Natural killer cell (primary cell): ENCODE results near the gene HMOX2. TPM values are rescaled to one million over a fixed set of nuclear protein-coding genes. Genes with fewer than 3 reads are reported as not detected.
A peak's percentile ranks its signal among the peaks of the same experiment; 100 is the strongest.

ENCODE experiments used
- ATAC-seq, 3 donors: fragments of 150-1000 bp in 2 of 3; fragments of 200-7000 bp in 1 of 3; cut with Tn5 transposase; 1 replicate in 1 of 3; 2 replicates in 2 of 3; pipeline ENCODE4 v1.10.0; 2021; ENCODE audit warnings: mild to moderate bottlenecking in 2 of 3, moderate library complexity in 2 of 3
- DNase-seq, 2 donors: peaks; one replicate each; pipeline versions ENCODE4 v3.0.0 to v3.0.0-alpha.2; 2013 to 2021; ENCODE audit warnings: mixed read lengths in 1 of 2
- H3K27ac ChIP-seq: one replicate; pipeline ENCODE4 v1.5.1; 2013; ENCODE audit warnings: mild to moderate bottlenecking, low read length
- H3K27me3 ChIP-seq: one replicate; pipeline ENCODE4 v1.6.1; 2013; ENCODE audit warnings: low read length; ENCODE audit not compliant: control insufficient read depth, insufficient read depth
- H3K36me3 ChIP-seq: one replicate; pipeline ENCODE4 v1.6.1; 2013; ENCODE audit warnings: low read length; ENCODE audit not compliant: control insufficient read depth, insufficient read depth
- H3K4me1 ChIP-seq: one replicate; pipeline ENCODE4 v1.6.1; 2013; ENCODE audit warnings: low read length; ENCODE audit not compliant: control insufficient read depth, insufficient read depth
- H3K4me3 ChIP-seq: one replicate; pipeline ENCODE4 v1.5.1; 2013; ENCODE audit warnings: low read length
- H3K9me3 ChIP-seq: one replicate; pipeline ENCODE4 v1.6.1; 2013; ENCODE audit warnings: low read length; ENCODE audit not compliant: control insufficient read depth, insufficient read depth
- H3K27ac Mint-ChIP-seq, 2 donors: one replicate each; pipeline ENCODE4 v1.8.0; 2022; ENCODE audit warnings: mild to moderate bottlenecking in 2 of 2, mixed read lengths in 2 of 2, moderate library complexity in 1 of 2
- H3K27me3 Mint-ChIP-seq, 2 donors: one replicate each; pipeline ENCODE4 v1.8.0; 2022; ENCODE audit warnings: low read depth in 2 of 2, mixed read lengths in 2 of 2
- H3K36me3 Mint-ChIP-seq: one replicate; pipeline ENCODE4 v1.8.0; 2022; ENCODE audit warnings: mixed read lengths
- H3K4me1 Mint-ChIP-seq, 2 donors: one replicate each; pipeline ENCODE4 v1.8.0; 2022; ENCODE audit warnings: mixed read lengths in 2 of 2
- H3K4me3 Mint-ChIP-seq: one replicate; pipeline ENCODE4 v1.8.0; 2022; ENCODE audit warnings: mild to moderate bottlenecking, moderate library complexity, mixed read lengths
- H3K9me3 Mint-ChIP-seq, 2 donors: one replicate each; pipeline ENCODE4 v1.8.0; 2022; ENCODE audit warnings: mixed read lengths in 2 of 2
- WGBS: methylation state at CpG from one replicate; pipeline ENCODE4 v1.1.7; 2013; ENCODE audit warnings: missing lambda C conversion rate; ENCODE audit not compliant: insufficient coverage; 5-methylcytosine and 5-hydroxymethylcytosine counted together
- intact Hi-C: fragments of 100-400 bp; cut with micrococcal nuclease; formaldehyde crosslinking; loops from one replicate; pipeline ENCODE4 v1.14.2; 2022
- total RNA-seq, 4 donors: library from RNA; stranded (reverse); fragments of 120-200 nt in 1 of 4; gene quantifications; one replicate each; pipeline versions ENCODE4 v1.2.3 to v1.2.4, GENCODE V29; 2013 to 2022
- TF ChIP-seq, protein P1 (sequence below): fragments of 200-600 bp; IDR thresholded peaks from one replicate; pipeline ENCODE4 v1.8.0; 2022; ENCODE audit warnings: antibody characterized with exemption

Gene HMOX2
- total RNA-seq, 3 donors from 2014 or later (not counting 1 experiment from before 2014, with no cell fraction given): 66.0 to 104 (median 77.3) TPM

- H3K27me3 Mint-ChIP-seq: no peaks in the 10 kb centered on the region
Measured at GRCh38 chr16:4431023-4431422, 45.2 kb upstream of the HMOX2 start.

GRCh38 chr16:4433228-4433627 lies 43.0 kb upstream of the HMOX2 start:
- Histone ChIP-seq H3K27ac (no peak overlapping the region), H3K27me3 (no peaks in the 10 kb centered on the region), H3K36me3 (peaks cover 41% of the 10 kb centered on the region), H3K4me3 (no peak overlapping the region), H3K9me3 (no peaks in the 10 kb centered on the region), H3K4me1 (no peaks in the 10 kb centered on the region)
- Mint-ChIP-seq H3K27me3 (no peaks in the 10 kb centered on the region), H3K4me3 (no peak overlapping the region), H3K27ac (no peak overlapping the region), H3K4me1 (peaks cover 8 to 16% of the 10 kb centered on the region in 2 donors), H3K9me3 (no peaks in the 10 kb centered on the region), H3K36me3 (peaks cover 13% of the 10 kb centered on the region)
- intact Hi-C loops: no loop called here
- TF ChIP-seq, protein P1, sequence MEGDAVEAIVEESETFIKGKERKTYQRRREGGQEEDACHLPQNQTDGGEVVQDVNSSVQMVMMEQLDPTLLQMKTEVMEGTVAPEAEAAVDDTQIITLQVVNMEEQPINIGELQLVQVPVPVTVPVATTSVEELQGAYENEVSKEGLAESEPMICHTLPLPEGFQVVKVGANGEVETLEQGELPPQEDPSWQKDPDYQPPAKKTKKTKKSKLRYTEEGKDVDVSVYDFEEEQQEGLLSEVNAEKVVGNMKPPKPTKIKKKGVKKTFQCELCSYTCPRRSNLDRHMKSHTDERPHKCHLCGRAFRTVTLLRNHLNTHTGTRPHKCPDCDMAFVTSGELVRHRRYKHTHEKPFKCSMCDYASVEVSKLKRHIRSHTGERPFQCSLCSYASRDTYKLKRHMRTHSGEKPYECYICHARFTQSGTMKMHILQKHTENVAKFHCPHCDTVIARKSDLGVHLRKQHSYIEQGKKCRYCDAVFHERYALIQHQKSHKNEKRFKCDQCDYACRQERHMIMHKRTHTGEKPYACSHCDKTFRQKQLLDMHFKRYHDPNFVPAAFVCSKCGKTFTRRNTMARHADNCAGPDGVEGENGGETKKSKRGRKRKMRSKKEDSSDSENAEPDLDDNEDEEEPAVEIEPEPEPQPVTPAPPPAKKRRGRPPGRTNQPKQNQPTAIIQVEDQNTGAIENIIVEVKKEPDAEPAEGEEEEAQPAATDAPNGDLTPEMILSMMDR: no peak
- ATAC-seq (no peak), DNase-seq (no peak)
- WGBS: 94% methylated on average over 4 of the region's 4 CpGs

More at GRCh38 chr16:4431023-4431422, 45.2 kb upstream of the HMOX2 start:
- TF ChIP-seq, protein P1: no peak
- H3K4me3 Mint-ChIP-seq: no peak overlapping the region
- 95% methylated on average over 9 of the region's 9 CpGs for WGBS
- Histone ChIP-seq H3K9me3 (no peaks in the 10 kb centered on the region), H3K4me1 (peaks cover 9% of the 10 kb centered on the region), H3K36me3 (peaks cover 25% of the 10 kb centered on the region), H3K4me3 (no peak overlapping the region), H3K27me3 (no peaks in the 10 kb centered on the region), H3K27ac (no peak overlapping the region)
- no peak overlapping the region for H3K27ac Mint-ChIP-seq
- intact Hi-C loops: no loop called here
- DNase-seq (no peak), ATAC-seq (no peak)
- no peaks in the 10 kb centered on the region for H3K9me3 Mint-ChIP-seq
- H3K36me3 Mint-ChIP-seq: peaks cover 10% of the 10 kb centered on the region
- H3K4me1 Mint-ChIP-seq: peaks cover 21 to 29% of the 10 kb centered on the region in 2 donors

DNA sequence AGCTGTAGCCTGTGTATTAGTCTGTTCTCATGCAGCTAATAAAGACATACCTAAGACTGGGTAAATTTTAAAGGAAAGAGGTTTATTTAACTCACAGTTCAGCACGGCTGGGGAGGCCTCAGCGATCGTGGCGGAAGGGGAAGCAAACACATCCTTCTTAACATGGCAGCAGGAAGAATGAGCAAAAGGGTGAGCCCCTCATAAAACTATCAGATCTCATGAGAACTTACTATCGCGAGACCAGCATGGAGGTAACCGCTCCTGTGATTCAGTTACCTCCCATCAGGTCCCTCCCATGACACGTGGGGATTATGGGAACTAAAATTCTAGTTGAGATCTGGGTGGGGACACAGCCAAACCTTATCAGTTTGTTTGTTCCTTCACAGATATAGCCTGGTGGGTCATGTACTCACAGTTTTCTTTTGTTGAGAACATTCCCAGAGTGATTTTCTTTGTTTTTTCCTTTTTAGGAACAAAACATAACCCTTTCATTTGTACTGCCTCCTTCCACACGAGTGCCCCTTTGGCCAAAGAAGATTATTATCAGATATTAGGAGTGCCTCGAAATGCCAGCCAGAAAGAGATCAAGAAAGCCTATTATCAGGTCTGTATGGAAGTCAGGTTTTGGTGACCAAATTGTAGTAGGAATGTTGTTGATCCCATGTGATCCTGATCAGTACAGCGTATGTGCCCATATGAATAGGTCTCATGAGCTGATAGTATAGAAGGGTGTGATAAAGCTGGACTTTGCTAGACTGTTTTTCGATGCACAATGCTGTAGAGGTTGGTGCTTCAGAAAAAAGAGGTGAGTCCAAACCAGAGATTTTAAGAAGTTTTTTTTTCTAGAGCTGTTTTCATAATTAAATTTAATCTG lies 42.0 kb upstream of the HMOX2 start:
- Histone ChIP-seq H3K4me3 (no peak overlapping the region), H3K4me1 (peaks cover under 1% of the 10 kb centered on the region), H3K27ac (no peak overlapping the region), H3K27me3 (no peaks in the 10 kb centered on the region), H3K36me3 (peaks cover 47% of the 10 kb centered on the region), H3K9me3 (no peaks in the 10 kb centered on the region)
- intact Hi-C loops: no loop called here
- Mint-ChIP-seq H3K9me3 (no peaks in the 10 kb centered on the region), H3K4me1 (peaks cover 4 to 16% of the 10 kb centered on the region in 2 donors), H3K4me3 (no peak overlapping the region), H3K27ac (peak overlapping the region in 1 of 2 donors; percentile 30), H3K27me3 (no peaks in the 10 kb centered on the region), H3K36me3 (peaks cover 13% of the 10 kb centered on the region)
- DNase-seq: no peak
- TF ChIP-seq, protein P1: no peak
- WGBS: 95% methylated on average over 12 of the region's 12 CpGs
- ATAC-seq: no peak
